Hematopoietic multipotent progenitor cell treated with erythropoietin and hydrocortisone succinate and interleukin-3 and kit ligand, for 6 days (in vitro differentiated cells): Measurements from ENCODE around the gene CGB7.
A peak's percentile ranks its signal among the peaks of the same experiment; 100 is the strongest.
"Not testable (repeated sequence)": the region's sequence is repeated elsewhere in the genome, so short reads cannot be mapped to it uniquely, and the experiment has no call there.

Experiments used
- DNase-seq: peaks from one replicate; pipeline ENCODE4 v3.0.0-alpha.2; 2015

CGB7 gene

DNA sequence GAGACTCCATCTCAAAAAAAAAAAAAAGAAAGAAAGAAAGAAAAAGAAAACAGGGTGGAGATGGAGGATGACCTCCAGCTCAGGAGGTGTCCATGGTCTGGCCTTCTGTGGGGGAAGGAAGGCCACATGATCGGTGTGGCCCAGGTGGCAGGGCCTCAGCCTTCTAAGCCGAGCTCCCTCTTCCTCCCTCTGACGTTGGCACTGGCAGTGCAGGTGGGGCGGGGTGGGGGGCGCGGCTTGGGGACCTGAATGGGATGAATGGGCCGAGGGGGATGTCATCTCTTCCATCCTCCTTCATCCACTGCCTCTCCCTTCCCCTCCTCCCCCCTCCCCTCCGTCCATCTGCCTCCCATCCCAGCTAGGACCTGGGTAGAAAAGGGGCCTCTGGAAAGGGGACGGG is 17.8 kb downstream of the CGB7 start:
- DNase-seq, result not testable (repeated sequence)

DNA sequence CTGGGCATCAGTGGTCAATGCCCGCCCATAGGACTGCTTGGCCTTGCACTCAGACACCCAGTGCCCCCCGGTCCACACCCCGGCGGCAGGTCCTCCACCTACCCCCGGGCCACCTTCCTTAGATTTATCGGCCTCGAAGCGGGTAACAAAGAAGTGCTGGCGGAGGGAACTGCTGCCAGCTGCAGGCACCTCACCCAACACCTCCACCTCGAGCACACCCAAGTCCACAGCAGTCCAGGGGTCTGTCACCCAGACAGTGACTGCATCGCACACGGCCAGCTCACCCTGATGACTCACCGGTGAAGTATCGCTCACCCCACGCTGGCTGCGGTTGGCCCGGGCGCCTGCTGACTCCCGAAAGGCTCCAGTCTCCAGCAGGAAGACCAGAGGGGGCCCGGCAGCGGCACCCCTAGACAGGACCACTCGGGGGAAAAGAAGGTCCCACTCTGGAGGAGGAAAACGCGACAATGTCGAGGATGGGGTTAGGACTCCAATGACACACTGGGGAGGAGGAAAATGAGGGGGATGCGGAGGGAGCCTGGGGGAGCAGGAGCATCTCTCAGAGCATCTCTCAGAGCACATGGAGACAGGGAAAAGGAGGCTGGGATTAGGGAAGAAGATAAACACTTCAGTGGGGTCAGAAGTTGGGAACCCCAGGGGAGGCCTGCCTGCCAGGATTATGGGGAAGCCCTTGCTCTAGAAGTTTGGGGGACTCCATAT is 18.8 kb downstream of the CGB7 start:
- DNase-seq, result not testable (repeated sequence)

DNA sequence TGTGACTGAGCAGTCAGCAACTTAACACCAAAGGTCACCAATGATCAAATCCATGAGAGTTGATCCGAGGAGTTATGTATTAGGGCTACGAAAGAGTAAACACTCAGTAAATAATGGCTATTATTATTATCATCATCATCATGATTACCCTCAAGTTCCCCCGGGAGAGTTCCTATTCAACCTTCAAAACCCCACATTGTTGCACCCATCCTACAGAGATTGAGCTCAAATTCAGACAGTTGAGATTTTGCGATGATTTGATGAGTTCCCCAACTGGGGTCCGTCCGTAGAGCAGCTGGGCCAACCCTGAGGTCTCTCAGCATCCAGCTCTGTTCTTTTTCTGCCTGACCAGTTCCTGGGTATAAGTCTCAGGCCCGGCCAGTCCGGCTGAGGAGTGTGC is 19.4 kb downstream of the CGB7 start:
- not testable (repeated sequence) for DNase-seq

DNA sequence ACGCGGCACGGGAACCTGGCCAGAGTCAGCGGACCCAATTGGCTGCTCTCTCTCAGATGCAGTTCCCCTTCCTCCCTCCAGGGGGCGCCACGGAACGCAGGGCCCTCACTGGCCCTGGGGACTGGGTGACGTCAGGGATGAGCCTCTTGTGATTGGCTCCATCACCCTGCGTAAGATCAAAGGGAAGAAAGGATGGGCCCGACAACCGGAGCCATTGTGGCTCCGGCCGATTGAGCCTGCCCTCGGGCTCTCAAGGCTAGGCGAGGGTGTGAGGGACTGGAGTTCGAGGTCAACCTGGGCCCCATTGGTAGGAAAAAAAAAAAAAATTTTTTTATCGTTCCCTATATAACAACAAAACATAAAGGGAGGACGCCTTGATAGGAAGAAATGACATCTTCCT is 20.7 kb downstream of the CGB7 start, which contains the start of gene CGB1:
CGB1 (minus strand) TSS at position 81 of the 400 bp plus-strand sequence. CDS start 184 bp downstream, outside the sequence.
- peak; percentile 63 for DNase-seq

DNA sequence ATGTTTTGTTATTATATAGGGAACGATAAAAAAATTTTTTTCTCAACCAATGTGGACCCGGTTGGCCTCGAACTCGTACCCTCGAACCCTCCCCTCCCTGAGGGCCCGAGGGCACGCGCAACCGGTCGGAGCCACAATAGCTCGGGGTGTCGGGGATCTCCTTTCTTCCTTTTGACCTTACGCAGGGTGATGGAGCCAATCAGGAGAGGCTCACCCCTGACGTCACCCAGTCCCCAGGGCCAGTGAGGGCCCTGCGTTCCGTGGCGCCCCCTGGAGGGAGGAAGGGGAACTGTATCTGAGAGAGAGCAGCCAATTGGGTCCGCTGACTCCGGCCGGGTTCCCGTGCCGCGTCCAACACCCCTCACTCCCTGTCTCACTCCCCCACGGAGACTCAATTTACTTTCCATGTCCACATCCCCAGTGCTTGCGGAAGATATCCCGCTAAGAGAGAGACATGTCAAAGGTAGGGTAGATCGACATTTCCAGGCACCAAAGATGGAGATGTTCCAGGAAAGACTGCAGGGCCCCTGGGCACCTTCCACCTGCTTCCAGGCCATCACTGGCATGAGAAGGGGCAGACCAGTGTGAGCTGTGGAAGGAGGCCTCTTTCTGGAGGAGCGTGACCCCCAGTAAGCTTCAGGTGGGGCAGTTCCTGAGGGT is 25.8 kb downstream of the CGB7 start, which contains the start of gene CGB2:
CGB2 (plus strand) TSS at position 249 of the 660 bp plus-strand sequence; CDS start at position 455, 206 bp downstream.
- DNase-seq, result peak; percentile 77

DNA sequence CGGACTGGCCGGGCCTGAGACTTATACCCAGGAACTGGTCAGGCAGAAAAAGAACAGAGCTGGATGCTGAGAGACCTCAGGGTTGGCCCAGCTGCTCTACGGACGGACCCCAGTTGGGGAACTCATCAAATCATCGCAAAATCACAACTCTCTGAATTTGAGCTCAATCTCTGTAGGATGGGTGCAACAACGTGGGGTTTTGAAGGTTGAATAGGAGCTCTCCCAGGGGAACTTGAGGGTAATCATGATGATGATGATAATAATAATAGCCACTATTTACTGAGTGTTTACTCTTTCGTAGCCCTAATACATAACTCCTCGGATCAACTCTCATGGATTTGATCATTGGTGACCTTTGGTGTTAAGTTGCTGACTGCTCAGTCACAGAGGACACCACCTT is 27.2 kb downstream of the CGB7 start:
- DNase-seq, result not testable (repeated sequence)

DNA sequence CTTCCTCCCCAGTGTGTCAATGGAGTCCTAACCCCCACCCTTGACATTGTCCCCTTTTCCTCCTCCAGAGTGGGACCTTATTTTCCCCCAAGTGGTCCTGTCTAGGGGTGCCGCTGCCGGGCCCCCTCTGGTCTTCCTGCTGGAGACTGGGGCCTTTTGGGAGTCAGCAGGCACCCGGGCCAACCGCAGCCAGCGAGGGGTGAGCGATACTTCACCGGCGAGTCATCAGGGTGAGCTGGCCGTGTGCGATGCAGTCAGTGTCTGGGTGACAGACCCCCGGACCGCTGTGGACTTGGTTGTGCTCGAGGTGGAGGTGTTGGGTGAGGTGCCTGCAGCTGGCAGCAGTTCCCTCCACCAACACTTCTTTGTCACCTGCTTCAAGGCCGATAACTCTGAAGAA is 27.8 kb downstream of the CGB7 start:
- not testable (repeated sequence) for DNase-seq

DNA sequence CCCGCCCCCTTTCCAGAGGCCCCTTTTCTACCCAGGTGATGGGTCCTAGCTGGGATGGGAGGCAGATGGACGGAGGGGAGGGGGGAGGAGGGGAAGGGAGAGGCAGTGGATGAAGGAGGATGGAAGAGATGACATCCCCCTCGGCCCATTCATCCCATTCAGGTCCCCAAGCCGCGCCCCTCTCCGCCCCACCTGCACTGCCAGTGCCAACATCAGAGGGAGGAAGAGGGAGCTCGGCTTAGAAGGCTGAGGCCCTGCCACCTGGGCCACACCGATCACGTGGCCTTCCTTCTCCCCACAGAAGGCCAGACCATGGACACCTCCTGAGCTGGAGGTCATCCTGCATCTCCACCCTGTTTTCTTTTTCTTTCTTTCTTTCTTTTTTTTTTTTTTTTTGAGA is 28.9 kb downstream of the CGB7 start:
- DNase-seq, result not testable (repeated sequence)

DNA sequence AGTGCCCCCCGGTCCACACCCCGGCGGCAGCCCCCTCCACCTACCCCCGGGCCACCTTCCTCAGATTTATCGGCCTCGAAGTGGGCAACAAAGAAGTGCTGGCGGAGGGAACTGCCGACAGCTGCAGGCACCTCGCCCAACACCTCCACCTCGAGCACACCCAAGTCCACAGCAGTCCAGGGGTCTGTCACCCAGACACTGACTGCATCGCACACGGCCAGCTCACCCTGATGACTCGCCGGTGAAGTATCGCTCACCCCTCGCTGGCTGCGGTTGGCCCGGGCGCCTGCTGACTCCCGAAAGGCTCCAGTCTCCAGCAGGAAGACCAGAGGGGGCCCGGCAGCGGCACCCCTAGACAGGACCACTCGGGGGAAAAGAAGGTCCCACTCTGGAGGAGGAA is 31.9 kb downstream of the CGB7 start:
- DNase-seq, result not testable (repeated sequence)

DNA sequence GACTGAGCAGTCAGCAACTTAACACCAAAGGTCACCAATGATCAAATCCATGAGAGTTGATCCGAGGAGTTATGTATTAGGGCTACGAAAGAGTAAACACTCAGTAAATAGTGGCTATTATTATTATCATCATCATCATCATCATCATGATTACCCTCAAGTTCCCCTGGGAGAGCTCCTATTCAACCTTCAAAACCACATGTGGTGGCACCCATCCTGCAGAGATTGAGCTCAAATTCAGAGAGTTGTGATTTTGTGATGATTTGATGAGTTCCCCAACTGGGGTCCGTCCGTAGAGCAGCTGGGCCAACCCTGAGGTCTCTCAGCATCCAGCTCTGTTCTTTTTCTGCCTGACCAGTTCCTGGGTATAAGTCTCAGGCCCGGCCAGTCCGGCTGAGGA is 32.5 kb downstream of the CGB7 start:
- DNase-seq, result not testable (repeated sequence)

DNA sequence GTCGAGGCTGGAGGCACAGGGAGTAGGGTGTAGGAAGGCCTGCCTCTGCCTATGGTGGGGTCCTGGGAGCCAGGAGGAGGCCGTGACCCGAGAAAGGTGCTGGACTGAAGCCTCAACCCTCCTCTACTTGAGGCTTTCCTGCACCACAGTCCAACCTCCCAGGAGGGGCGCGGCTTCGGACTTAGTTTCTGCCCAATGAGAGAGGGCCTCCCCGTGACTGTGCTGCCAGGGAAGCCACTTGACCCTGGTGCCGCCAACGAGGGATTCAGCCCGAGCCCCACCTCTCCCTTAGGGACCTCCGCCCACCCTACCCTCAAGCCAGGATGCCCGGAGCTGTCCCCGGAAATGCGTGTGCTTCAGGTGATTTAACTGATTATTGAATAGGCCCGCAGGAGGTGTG is 33.3 kb downstream of the CGB7 start, which contains the start of gene CGB3:
CGB3 (minus strand) TSS at position 101 of the 400 bp plus-strand sequence. CDS start 362 bp downstream, outside the sequence.
- not testable (repeated sequence) for DNase-seq

DNA sequence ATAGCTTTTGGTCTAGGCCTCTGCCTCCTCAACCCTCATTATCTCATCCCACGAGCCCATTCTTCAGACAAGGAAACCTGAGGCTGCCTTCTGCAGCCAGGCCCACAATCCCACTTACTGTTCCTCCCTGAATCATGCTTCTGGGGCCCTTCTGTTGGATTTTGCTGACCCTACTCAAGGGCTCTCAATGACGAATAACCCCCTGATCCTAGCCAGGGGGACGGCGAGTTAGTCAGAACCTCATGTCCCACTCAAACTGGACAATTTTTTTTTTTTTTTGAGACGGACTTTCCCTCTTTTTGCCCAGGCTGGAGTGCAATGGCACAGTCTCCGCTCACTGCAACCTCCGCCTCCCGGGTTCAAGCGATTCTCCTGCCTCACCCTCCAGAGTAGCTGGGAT is 35.4 kb downstream of the CGB7 start:
- no peak for DNase-seq

DNA sequence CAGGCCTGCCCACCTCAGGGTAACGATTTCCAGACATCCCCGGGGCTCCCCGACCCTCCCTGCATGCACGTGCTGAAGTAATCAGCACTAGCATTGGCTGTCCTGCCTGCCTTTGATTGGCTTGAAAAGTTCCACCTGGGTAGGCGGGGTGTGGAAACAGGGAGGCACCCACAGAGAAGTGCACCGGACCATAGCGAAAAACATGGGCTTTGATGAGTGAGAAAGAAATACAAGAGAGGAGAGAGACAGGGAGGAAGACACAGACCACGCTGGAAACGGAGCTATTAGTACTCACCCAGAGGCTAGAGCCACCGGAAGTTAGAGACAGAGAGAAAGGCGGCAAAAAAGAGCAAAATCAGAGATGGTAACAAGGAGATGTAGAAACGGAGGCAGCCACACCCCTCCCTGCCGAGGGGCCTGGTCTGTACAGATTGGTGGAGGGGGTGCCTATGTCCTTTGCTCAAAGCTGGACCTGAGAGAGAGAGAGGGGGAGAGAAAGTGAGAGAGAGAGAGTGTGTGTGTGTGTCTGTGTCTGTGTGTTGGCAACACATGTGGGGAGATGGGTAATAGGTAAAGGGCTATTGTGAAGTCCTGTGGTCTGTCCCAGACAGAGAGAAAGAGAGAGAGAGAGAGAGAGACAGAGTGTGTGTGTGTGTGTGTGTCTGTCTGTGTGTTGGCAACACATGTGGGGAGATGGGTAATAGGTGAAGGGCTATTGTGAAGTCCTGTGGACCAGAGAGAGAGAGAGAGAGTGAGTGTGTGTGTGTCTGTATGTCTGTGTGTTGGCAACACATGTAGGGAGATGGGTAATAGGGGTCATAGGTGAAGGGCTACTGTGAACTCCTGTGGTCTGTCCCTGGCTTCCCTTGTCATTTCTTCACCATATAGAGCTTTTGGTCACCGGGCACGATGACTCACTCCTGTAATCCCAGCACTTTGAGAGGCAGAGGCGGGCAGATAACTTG is 36.3 kb downstream of the CGB7 start:
- peak; percentile 18 for DNase-seq

DNA sequence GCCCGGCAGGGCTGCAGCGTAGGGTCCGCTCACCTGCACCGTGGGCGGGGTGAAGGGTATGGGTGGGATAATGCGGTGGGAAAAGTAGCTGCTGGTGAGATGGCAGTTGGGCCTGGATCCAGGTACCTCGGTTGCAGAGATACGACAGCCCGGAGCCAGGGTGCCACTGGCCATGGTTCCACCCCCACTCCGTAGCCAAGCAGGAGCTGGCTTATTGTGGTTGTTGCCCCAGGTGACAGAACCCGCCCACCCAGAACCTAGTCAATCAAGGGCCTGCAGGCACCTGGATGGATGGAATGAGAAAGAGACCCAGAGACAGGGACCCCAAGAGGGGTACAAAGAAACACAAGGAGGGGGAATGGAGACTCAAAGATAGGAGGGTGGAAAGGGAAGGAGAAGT is 37.2 kb downstream of the CGB7 start:
- DNase-seq, result no peak

DNA sequence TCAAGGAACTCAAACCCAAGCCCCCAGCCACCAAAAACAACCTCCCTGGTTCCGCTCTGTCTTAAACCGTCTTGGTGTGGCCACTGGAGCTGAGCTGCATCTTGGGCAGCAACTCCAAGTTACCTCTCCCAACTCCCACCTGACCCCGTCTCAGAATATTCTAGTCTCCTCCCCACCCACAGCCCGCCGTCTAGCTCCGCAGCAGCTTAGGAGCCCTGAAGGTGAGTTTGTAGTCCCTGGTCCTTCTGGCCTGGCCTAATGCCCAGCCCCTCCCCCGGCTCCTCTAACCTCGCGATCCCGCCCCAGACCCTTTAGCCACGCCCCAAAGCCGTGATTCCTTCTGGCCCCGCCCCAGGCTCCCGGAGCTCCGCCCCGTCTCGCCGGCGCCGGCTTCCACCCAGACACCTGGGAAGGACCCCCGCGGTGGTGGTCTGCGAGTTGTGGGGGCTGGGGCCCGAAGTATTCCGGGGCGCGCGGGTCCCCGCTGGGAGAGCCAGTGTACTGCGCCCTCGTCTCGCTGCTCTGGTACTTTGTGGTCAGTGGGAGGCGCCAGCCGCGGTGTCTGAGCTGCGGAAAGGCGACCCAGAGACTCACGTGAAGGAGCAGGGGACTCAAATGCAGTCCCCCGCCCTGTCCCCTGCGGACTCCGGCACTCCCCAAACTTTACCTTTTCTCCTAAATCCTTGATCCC is 38.2 kb downstream of the CGB7 start:
- DNase-seq, result peak; percentile 71

DNA sequence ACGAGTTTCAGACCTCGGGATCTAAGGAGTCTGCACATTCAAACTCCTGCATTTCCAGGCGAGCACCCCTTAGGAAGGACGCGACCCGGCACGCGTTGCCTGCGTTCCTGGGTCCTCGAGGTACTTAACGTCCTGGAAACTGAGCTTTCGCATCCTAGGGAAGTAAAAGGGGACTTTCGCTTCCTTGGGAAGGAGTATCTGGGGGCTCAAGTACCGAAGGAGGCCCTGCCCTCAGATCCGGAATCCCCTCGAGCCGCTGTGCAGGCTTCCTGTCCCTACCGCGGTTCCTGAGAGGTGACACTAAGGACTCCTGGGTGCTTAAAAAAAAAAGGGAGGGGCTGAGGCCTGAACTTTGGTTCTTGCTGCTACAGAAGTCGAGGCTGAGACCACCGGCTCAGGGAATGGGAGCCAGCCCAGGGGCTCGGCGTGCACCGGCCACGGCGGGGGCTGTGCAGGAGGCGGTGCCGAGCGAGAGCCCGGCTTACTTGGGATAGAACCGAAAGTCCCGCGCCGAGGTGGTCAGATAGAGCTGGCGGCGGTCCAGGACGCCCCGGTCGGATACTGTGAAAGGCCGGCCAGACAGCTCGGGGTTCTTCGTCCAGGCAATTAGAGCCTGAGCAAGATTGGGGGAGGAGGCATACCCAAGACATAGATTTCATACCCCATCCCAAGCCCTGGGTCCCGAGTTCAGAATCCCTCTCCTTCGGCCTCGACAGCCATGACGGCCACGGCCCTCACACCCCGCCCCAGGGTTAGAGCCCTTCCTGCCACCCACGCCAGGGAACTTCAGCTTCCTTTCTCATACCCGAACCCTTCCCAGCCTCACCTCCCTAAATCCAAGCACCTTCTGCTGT is 38.9 kb downstream of the CGB7 start:
- peak; percentile 47 for DNase-seq

DNA sequence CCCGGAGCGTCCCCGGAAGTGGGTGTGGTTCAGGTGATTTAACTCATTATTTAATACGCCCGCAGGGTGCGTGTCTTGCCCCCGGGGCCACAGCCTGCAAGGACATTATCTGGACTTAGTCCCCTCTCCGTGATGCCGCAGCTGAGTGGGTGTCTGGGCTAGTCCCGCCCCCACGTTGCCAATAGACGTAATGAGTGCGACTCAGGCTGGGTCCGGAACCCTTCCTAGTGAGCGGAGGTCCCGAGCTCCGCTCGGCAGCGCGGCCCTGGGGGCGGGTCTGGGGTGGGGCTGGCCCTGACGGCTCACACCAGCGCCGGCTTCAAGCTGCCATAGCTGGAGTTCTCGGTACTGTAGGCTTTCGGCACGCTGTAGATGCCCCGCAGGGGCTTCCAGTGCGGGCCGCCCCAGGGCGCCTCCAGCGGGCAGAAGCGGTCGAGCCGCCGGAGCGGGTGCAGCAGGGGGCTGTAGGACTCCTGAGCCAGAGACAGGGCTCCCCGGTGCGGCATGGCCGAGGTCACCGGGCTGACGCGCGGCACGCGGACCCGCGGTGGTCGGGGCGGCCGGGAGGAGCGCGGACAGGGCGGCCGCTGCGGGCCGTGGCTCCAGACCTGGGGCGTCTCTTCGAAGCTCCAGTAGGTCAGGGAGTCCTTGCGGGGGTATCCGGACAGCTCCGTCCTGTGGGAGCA is 39.7 kb downstream of the CGB7 start:
- peak; percentile 77 for DNase-seq

DNA sequence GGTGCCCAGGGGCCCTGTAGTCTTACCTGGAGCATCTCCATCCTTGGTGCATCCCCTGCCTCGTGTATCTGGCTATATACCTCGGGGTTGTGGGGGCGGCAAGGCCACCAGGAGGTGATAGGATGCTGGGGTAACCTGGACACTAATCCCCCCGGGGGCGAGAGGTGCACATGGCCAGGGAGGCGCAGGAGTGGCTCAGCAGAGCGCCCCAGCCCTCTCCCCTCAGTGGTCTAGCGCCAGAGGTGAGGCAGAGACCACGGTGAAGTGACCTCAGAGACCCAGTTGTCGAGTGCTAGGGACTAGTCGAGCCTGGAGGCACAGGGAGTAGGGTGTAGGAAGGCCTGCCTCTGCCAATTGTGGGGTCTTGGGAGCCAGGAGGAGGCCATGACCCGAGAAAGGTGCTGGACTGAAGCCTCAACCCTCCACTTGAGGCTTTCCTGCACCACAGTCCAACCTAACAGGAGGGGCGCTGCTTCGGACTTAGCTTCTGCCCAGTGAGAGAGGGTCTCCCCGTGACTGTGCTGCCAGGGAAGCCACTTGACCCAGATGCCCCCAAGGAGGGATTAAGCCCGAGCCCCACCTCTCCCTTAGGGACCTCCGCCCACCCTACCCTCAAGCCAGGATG is 40.4 kb downstream of the CGB7 start, which contains the start of gene LHB:
LHB (minus strand) TSS at position 51 of the 625 bp plus-strand sequence; CDS start at position 41, 10 bp downstream.
- no peak for DNase-seq

DNA sequence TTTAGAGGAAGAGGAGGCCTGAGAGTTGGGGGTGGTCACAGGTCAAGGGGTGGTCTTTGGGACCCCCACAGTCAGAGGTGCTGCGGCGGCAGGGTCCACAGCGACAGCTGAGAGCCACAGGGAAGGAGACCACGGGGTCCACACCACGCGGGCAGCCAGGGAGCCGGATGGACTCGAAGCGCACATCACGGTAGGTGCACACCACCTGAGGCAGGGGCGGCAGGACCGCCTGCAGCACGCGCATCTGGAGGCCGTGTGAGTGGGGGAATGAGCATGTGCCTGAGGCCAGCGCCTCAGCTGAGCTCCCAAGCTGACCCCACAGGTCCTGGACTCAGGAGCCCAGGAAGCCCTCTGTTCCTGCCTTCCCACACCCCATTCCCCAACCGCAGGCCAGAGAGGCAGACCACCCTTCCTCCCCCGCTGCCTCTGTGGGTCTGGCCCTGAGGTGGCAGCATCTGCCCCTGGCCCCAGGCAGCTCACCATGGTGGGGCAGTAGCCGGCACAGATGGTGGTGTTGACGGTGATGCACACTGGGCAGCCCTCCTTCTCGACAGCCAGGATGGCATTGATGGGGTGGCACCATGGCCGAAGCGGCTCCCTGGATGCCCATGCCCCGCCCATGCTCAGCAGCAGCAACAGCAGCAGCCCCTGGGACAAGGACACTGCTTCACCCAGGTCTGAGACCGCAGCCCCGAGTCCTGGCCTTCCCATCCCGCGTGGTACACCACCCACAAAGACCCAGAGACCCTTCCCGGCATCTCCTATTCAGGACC is 41.3 kb downstream of the CGB7 start:
- DNase-seq, result no peak
